MG63 (cell line): Measurements from ENCODE around the gene MSI2. TPM values are rescaled to one million over a fixed set of nuclear protein-coding genes. Genes with fewer than 3 reads are reported as not detected.
A peak's percentile ranks its signal among the peaks of the same experiment; 100 is the strongest.

Experiments
- DNase-seq: peaks from one replicate; pipeline ENCODE4 v3.0.0-alpha.2; 2020
- H3K27me3 ChIP-seq: fragments of 250-450 bp; sonication (Bioruptor Pico); 2 replicates; pipeline ENCODE4 v1.5.1; 2020; ENCODE audit warnings: mild to moderate bottlenecking, moderate library complexity
- H3K36me3 ChIP-seq: fragments of 250-450 bp; sonication (Bioruptor Pico); 2 replicates; pipeline ENCODE4 v1.5.1; 2020; ENCODE audit warnings: mild to moderate bottlenecking, moderate library complexity
- H3K4me3 ChIP-seq: fragments of 250-450 bp; sonication (Bioruptor Pico); 2 replicates; pipeline ENCODE4 v1.5.1; 2020; ENCODE audit warnings: mild to moderate bottlenecking, moderate library complexity
- H3K9me3 ChIP-seq: fragments of 250-450 bp; sonication (Bioruptor Pico); 2 replicates; pipeline ENCODE4 v1.5.1; 2020; ENCODE audit warnings: mild to moderate bottlenecking, moderate library complexity
- total RNA-seq: library from RNA; depleted of rRNA; stranded (reverse); fragments of >200 nt; shearing (Covaris generic); gene quantifications from 2 replicates; pipeline ENCODE4 v1.2.3, GENCODE V29; 2014; ENCODE audit warnings: low replicate concordance

MSI2 gene
- total RNA-seq, 1 experiment from 2014 or later, result 2.8 TPM

- Histone ChIP-seq H3K9me3 (no peaks in the 10 kb centered on the region), H3K36me3 (no peaks in the 10 kb centered on the region), H3K4me3 (no peak overlapping the region), H3K27me3 (no peaks in the 10 kb centered on the region)
- no peak for DNase-seq
These were observed 208.0 kb downstream of the MSI2 start for GRCh38 chr17:57464191-57464864.

GRCh38 chr17:57465610-57466009 is 209.3 kb downstream of the MSI2 start:
- H3K27me3 ChIP-seq, result no peaks in the 10 kb centered on the region
- H3K9me3 ChIP-seq, result no peaks in the 10 kb centered on the region
- no peak for DNase-seq
- H3K36me3 ChIP-seq, result no peaks in the 10 kb centered on the region
- H3K4me3 ChIP-seq, result no peak overlapping the region

- Histone ChIP-seq H3K4me3 (no peak overlapping the region), H3K27me3 (no peaks in the 10 kb centered on the region), H3K36me3 (no peaks in the 10 kb centered on the region), H3K9me3 (no peaks in the 10 kb centered on the region)
- DNase-seq, result no peak
These were observed 209.7 kb downstream of the MSI2 start for GRCh38 chr17:57466017-57466471.

- Histone ChIP-seq H3K36me3 (no peaks in the 10 kb centered on the region), H3K4me3 (no peak overlapping the region), H3K27me3 (no peaks in the 10 kb centered on the region), H3K9me3 (no peaks in the 10 kb centered on the region)
- no peak for DNase-seq
These were observed 210.2 kb downstream of the MSI2 start for GRCh38 chr17:57466521-57466920.

GRCh38 chr17:57467226-57467625 is 210.9 kb downstream of the MSI2 start:
- Histone ChIP-seq H3K27me3 (no peaks in the 10 kb centered on the region), H3K9me3 (no peaks in the 10 kb centered on the region), H3K4me3 (no peak overlapping the region), H3K36me3 (no peaks in the 10 kb centered on the region)
- no peak for DNase-seq

- Histone ChIP-seq H3K9me3 (no peaks in the 10 kb centered on the region), H3K36me3 (no peaks in the 10 kb centered on the region), H3K27me3 (no peaks in the 10 kb centered on the region), H3K4me3 (no peak overlapping the region)
- no peak for DNase-seq
These were observed 211.5 kb downstream of the MSI2 start for GRCh38 chr17:57467801-57468200.

GRCh38 chr17:57468932-57469775 is 212.8 kb downstream of the MSI2 start:
- no peak overlapping the region for H3K4me3 ChIP-seq
- DNase-seq, result no peak
- H3K27me3 ChIP-seq, result no peaks in the 10 kb centered on the region
- H3K9me3 ChIP-seq, result no peaks in the 10 kb centered on the region
- H3K36me3 ChIP-seq, result no peaks in the 10 kb centered on the region

- H3K9me3 ChIP-seq, result no peaks in the 10 kb centered on the region
- no peaks in the 10 kb centered on the region for H3K36me3 ChIP-seq
- no peak for DNase-seq
- H3K27me3 ChIP-seq, result no peaks in the 10 kb centered on the region
- no peak overlapping the region for H3K4me3 ChIP-seq
These were observed 214.6 kb downstream of the MSI2 start for GRCh38 chr17:57470906-57471305.

GRCh38 chr17:57471868-57472368 is 215.6 kb downstream of the MSI2 start:
- H3K9me3 ChIP-seq, result no peaks in the 10 kb centered on the region
- H3K27me3 ChIP-seq, result no peaks in the 10 kb centered on the region
- no peaks in the 10 kb centered on the region for H3K36me3 ChIP-seq
- DNase-seq, result no peak
- H3K4me3 ChIP-seq, result no peak overlapping the region

GRCh38 chr17:57475796-57476195 is 219.5 kb downstream of the MSI2 start:
- DNase-seq, result no peak
- H3K27me3 ChIP-seq, result no peaks in the 10 kb centered on the region
- no peaks in the 10 kb centered on the region for H3K36me3 ChIP-seq
- H3K9me3 ChIP-seq, result no peaks in the 10 kb centered on the region
- H3K4me3 ChIP-seq, result no peak overlapping the region

- H3K36me3 ChIP-seq, result no peaks in the 10 kb centered on the region
These were observed 221.4 kb downstream of the MSI2 start for GRCh38 chr17:57477522-57478362.

GRCh38 chr17:57478478-57479250 is 222.3 kb downstream of the MSI2 start:
- DNase-seq, result no peak
- H3K27me3 ChIP-seq, result no peaks in the 10 kb centered on the region
- no peaks in the 10 kb centered on the region for H3K36me3 ChIP-seq
- no peaks in the 10 kb centered on the region for H3K9me3 ChIP-seq
- H3K4me3 ChIP-seq, result no peak overlapping the region

More at GRCh38 chr17:57477522-57478362, 221.4 kb downstream of the MSI2 start:
- DNase-seq, result no peak
- H3K27me3 ChIP-seq, result no peaks in the 10 kb centered on the region
- no peak overlapping the region for H3K4me3 ChIP-seq
- no peaks in the 10 kb centered on the region for H3K9me3 ChIP-seq

GRCh38 chr17:57480438-57481196 is 224.3 kb downstream of the MSI2 start:
- H3K36me3 ChIP-seq, result no peaks in the 10 kb centered on the region
- no peak for DNase-seq
- no peak overlapping the region for H3K4me3 ChIP-seq
- H3K9me3 ChIP-seq, result no peaks in the 10 kb centered on the region
- H3K27me3 ChIP-seq, result no peaks in the 10 kb centered on the region

- DNase-seq, result peak; percentile 70
- H3K36me3 ChIP-seq, result no peaks in the 10 kb centered on the region
- H3K27me3 ChIP-seq, result no peaks in the 10 kb centered on the region
- H3K9me3 ChIP-seq, result no peaks in the 10 kb centered on the region
- H3K4me3 ChIP-seq, result no peak overlapping the region
These were observed 225.6 kb downstream of the MSI2 start for GRCh38 chr17:57481910-57482391.

- Histone ChIP-seq H3K36me3 (no peaks in the 10 kb centered on the region), H3K27me3 (no peaks in the 10 kb centered on the region), H3K9me3 (no peaks in the 10 kb centered on the region), H3K4me3 (no peak overlapping the region)
- DNase-seq, result no peak
These were observed 226.3 kb downstream of the MSI2 start for GRCh38 chr17:57482657-57483056.
